Measurements from ENCODE around the gene PCIF1.

The PCIF1 gene

DNA sequence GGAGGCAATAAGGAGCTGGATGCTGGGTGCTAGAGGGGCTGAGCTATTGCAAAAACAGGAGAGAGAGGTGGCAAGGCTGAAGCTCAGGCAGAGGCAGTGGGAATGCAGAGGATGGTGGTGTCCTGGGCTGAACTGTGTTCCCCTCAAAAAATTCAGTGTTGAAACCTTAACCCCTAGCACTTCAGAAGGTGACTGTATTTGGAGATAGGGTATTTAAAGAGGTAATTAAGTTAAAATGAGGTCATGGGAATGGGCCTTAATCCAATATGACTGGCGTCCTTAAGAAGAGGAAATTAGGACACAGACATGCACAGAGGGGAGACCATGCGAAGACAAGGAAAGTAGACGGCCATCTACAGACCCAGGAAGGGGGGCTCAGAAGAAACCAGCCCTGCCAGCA is 62.7 kb downstream of the PCIF1 start:
- DNase-seq: no peak

Data from activated T-cell treated with anti-CD3 and anti-CD28 coated beads, Interleukin-2, amount 50 U/mL, for 1 hour (primary cell).